Uterine smooth muscle cell (primary cell): ENCODE results near the gene TRIM66. TPM values are rescaled to one million over a fixed set of nuclear protein-coding genes. Genes with fewer than 3 reads are reported as not detected.

Source experiments
- total RNA-seq: library from RNA; depleted of rRNA; stranded (reverse); fragments of >200 nt; gene quantifications from 2 replicates; pipeline ENCODE4 v1.2.3, GENCODE V29; 2014

The TRIM66 gene
- 5.9 and 7.5 TPM in 2 replicates for total RNA-seq

GRCh38 chr11:8682303-8683114, at the start of gene TRIM66, which contains the start of gene RPL27A:
Gene TRIM66, minus strand, starts transcription at chr11:8682665. Its CDS starts 10,391 bp downstream, at chr11:8672274.
Gene RPL27A, plus strand, starts transcription at chr11:8682792. Its CDS starts 22 bp downstream, at chr11:8682814.

GRCh38 chr11:8593935-8594909, 88.2 kb downstream of the TRIM66 start, which contains the start of gene STK33:
Gene STK33, minus strand, starts transcription at chr11:8594228. Its CDS starts 119,323 bp downstream, at chr11:8474905.

Other genes starting within 250 kb of the TRIM66 start
- 2.9 and 4.7 TPM in 2 replicates for gene STK33, start 88.4 kb downstream of the TRIM66 start, total RNA-seq
- gene RPL27A, start 127 bp upstream of the TRIM66 start, total RNA-seq, result 534 and 721 TPM in 2 replicates
- 45.6 and 54.9 TPM in 2 replicates for gene AKIP1, start 228.5 kb upstream of the TRIM66 start, total RNA-seq